RKO (cell line): ENCODE results near the gene FEM1C.

Experiments used
- DNase-seq: peaks from one replicate; pipeline ENCODE4 v3.0.0-alpha.2; 2016; ENCODE audit warnings: low spot score

FEM1C gene

GRCh38 chr5:115475788-115476187 lies 68.8 kb downstream of the FEM1C start:
- no peak for DNase-seq

- DNase-seq, result no peak
These were observed 72.1 kb downstream of the FEM1C start for GRCh38 chr5:115472271-115473025.

GRCh38 chr5:115471345-115472063 lies 73.1 kb downstream of the FEM1C start:
- DNase-seq, result no peak

GRCh38 chr5:115470921-115471320 lies 73.7 kb downstream of the FEM1C start:
- DNase-seq, result no peak
